D721Med (cell line): Measurements from ENCODE around the gene FADS2.

Source experiments
- DNase-seq: peaks from one replicate; pipeline ENCODE4 v3.0.0; 2011; ENCODE audit warnings: low spot score; ENCODE audit not compliant: insufficient read length
- FAIRE-seq: peaks from 2 replicates; lab custom pipeline; 2011; peaks lifted over from hg19 to GRCh38; lab: Jason Lieb, UNC
- CTCF ChIP-seq: IDR thresholded peaks from 2 replicates; pipeline ENCODE4 v1.5.1; 2012; ENCODE audit warnings: mild to moderate bottlenecking, control low read depth; ENCODE audit not compliant: insufficient read depth; ENCODE audit errors: missing control alignments

The FADS2 gene

DNA sequence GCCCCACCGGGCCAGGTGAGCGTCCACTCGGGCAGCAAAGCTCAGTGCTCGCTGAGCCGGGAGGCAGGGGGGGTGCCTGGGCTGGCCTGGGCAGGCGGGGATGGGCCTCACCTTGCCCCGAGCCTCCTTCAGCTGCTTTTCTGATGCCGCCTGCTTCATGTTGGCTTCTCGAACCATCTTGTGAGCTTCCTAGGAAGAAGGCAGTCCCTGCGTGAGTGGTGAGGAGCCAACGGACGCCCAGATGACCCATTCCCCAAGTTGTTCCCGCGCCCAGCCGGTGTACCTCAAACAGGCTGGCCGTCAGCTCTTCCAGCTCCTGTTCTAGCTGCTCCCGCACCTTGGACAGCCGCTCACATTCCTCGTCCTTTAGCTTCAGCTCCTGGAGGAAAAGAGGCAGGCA, 79.2 kb downstream of the FADS2 start:
- FAIRE-seq (no peak), DNase-seq (no peak)
- no peak for TF ChIP-seq CTCF

GRCh38 chr11:61907871-61908729, 80.0 kb downstream of the FADS2 start:
- no peak for FAIRE-seq
- DNase-seq, result no peak
- TF ChIP-seq CTCF, result no peak

- TF ChIP-seq CTCF, result no peak
- FAIRE-seq (no peak), DNase-seq (no peak)
Measured at GRCh38 chr11:61908730-61909316, 80.7 kb downstream of the FADS2 start.

- FAIRE-seq, result no peak
- TF ChIP-seq CTCF, result no peak
- DNase-seq, result no peak
Measured at GRCh38 chr11:61910187-61911127, 82.4 kb downstream of the FADS2 start.

- TF ChIP-seq CTCF, result no peak
- FAIRE-seq (no peak), DNase-seq (no peak)
Measured at GRCh38 chr11:61911128-61911700, 83.1 kb downstream of the FADS2 start.

DNA sequence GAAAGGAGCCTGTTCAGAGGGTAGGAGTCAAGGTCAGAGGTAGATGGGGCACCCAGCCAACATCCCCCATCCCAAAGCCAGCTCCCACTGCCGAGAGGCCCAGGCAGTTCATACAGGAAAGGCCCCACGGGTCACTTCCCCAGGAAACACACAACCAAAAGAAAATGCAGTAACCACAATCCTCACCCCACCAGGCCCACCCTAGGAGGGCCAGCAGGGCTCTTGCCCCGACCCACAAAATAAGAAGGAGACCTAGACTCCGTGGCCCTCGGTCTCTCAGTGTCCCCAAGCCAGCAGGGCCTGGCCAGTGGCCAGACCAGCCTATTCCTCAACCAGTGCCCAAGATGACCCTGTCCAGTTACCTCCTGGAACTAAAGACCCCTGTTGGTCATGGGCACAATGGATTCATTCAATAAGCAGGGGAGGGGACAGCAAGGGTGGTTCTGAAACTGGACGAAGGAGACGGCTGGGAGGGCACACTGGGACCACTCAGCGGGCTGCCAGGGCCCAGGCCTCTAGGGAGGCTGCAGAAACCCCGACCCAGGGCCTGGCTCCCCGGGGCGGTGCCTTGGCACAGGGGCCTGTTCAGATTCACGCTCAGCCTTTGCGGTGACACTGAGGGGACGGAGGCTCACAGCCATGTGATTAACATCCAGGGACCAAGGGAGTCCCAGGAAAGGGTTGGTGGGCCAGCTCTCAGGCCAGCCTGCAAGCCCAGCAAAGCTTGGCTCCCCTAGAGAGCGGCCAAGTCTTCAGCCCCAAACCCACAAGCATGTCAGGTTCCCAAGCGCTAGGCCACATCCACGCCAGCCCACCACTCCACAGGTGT, 83.8 kb downstream of the FADS2 start:
- DNase-seq, result no peak
- TF ChIP-seq CTCF, result no peak
- FAIRE-seq, result no peak
